HepG2 (cell line): ENCODE data around the gene BCKDHA. TPM values are rescaled to one million over a fixed set of nuclear protein-coding genes. Genes with fewer than 3 reads are reported as not detected.

ENCODE experiments used
- CBX2 ChIP-seq, 2 experiments: fragments of 200-600 bp in 1 of 2; sonication (generic); formaldehyde crosslinking in 1 of 2; IDR thresholded peaks; 2 replicates each; pipeline versions ENCODE4 v1.7.0 to v1.8.1; 2018 to 2022; ENCODE audit warnings: low read depth in 2 of 2, low read length in 1 of 2, mild to moderate bottlenecking in 1 of 2, missing genetic modification reagents in 1 of 2
- EEA1 ChIP-seq: sonication (generic); formaldehyde crosslinking; IDR thresholded peaks from 2 replicates; pipeline ENCODE4 v1.5.1; 2020; ENCODE audit warnings: mild to moderate bottlenecking, missing genetic modification reagents, borderline replicate concordance
- ELK4 ChIP-seq: sonication (generic); formaldehyde crosslinking; IDR thresholded peaks from 2 replicates; pipeline ENCODE4 v1.9.0; 2021; ENCODE audit warnings: missing genetic modification reagents, borderline replicate concordance
- JUND ChIP-seq: sonication (generic); formaldehyde crosslinking; IDR thresholded peaks from 2 replicates; pipeline ENCODE4 v1.8.0; 2022; ENCODE audit warnings: mild to moderate bottlenecking, missing genetic modification reagents
- KAT8 ChIP-seq: IDR thresholded peaks from 2 replicates; pipeline ENCODE4 v1.6.1; 2016; ENCODE audit warnings: missing genetic modification reagents, missing compliant biosample characterization
- REST ChIP-seq, 2 experiments: IDR thresholded peaks; 2 replicates each; pipeline ENCODE4 v1.6.1; 2011 to 2012; ENCODE audit warnings: low read length in 2 of 2, borderline replicate concordance in 1 of 2, low read depth in 1 of 2, mild to moderate bottlenecking in 1 of 2, moderate library complexity in 1 of 2
- SAFB2 ChIP-seq: sonication (generic); formaldehyde crosslinking; IDR thresholded peaks from 2 replicates; pipeline ENCODE4 v1.5.1; 2020; ENCODE audit warnings: missing genetic modification reagents, low read depth, mild to moderate bottlenecking, borderline replicate concordance
- SMARCC2 ChIP-seq: fragments of 450-650 bp; IDR thresholded peaks from 2 replicates; pipeline ENCODE4 v1.6.1; 2017; ENCODE audit warnings: antibody characterized with exemption, mild to moderate bottlenecking
- SUZ12 ChIP-seq: fragments of 150-350 bp; IDR thresholded peaks from 2 replicates; pipeline ENCODE4 v1.6.1; 2014; ENCODE audit warnings: low read depth, low read length
- ZNF180 ChIP-seq: sonication (generic); formaldehyde crosslinking; IDR thresholded peaks from 2 replicates; pipeline ENCODE4 v1.4.0; 2020; ENCODE audit warnings: low read depth, missing genetic modification reagents, borderline replicate concordance
- polyA plus RNA-seq, 8 experiments: library from polyadenylated mRNA; depleted of rRNA in 3 of 8; stranded (reverse) in 7 of 8; unstranded in 1 of 8; fragments of >200 nt; fragmentation: Illumina TruSeq in 4 of 8; extraction: Trizol in 4 of 8; gene quantifications; 2 replicates each; pipeline versions ENCODE4 v1.2.1 to v1.2.3, GENCODE V29; 2011 to 2016; ENCODE audit warnings: low read depth in 4 of 8, missing spikeins in 1 of 8, mixed read lengths in 1 of 8; ENCODE audit not compliant: insufficient read depth in 1 of 8
- total RNA-seq, 5 experiments: library from RNA; depleted of rRNA; stranded (reverse); fragments of >200 nt; fragmentation: Illumina TruSeq; extraction: Trizol; gene quantifications; 2 replicates each; pipeline ENCODE4 v1.2.3, GENCODE V29; 2016; ENCODE audit warnings: low read depth in 1 of 5
- TF ChIP-seq, protein P1 (sequence below): sonication (generic); formaldehyde crosslinking; IDR thresholded peaks from 2 replicates; pipeline ENCODE4 v1.4.0; 2020; ENCODE audit warnings: missing genetic modification reagents
- TF ChIP-seq, protein P2 (sequence below): sonication (generic); IDR thresholded peaks from 2 replicates; pipeline ENCODE4 v1.6.1; 2016; ENCODE audit warnings: low read depth, borderline replicate concordance

The BCKDHA gene
- total and polyA plus RNA-seq, 2 of the 13 experiments (the other 11 are each of a cell fraction or from before 2014, with no cell fraction given) = 11.8 to 31.5 TPM

GRCh38 chr19:41357746-41358145, 39.9 kb upstream of the BCKDHA start (continued):
- TF ChIP-seq ELK4 = no peak
- no peak for TF ChIP-seq CBX2 (IDR thresholded peaks at IDR 0.05; ENCODE audit: low read depth, low read length)
- TF ChIP-seq CBX2 (CRISPR knock-in tag; IDR thresholded peaks at IDR 0.05; ENCODE audit: low read depth) = no peak
- TF ChIP-seq SUZ12 = no peak
- TF ChIP-seq ZNF180 (CRISPR knock-in tag) = no peak
- TF ChIP-seq JUND (CRISPR knock-in tag) = no peak
- TF ChIP-seq REST (IDR thresholded peaks at IDR 0.05; ENCODE audit: borderline replicate concordance in 1 of 2, low read depth in 1 of 2, low read length in 2 of 2) = no peak
- no peak for TF ChIP-seq SAFB2 (CRISPR knock-in tag)
- TF ChIP-seq, protein P1, sequence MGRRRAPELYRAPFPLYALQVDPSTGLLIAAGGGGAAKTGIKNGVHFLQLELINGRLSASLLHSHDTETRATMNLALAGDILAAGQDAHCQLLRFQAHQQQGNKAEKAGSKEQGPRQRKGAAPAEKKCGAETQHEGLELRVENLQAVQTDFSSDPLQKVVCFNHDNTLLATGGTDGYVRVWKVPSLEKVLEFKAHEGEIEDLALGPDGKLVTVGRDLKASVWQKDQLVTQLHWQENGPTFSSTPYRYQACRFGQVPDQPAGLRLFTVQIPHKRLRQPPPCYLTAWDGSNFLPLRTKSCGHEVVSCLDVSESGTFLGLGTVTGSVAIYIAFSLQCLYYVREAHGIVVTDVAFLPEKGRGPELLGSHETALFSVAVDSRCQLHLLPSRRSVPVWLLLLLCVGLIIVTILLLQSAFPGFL = no peak
- TF ChIP-seq SMARCC2 = no peak
- TF ChIP-seq, protein P2, sequence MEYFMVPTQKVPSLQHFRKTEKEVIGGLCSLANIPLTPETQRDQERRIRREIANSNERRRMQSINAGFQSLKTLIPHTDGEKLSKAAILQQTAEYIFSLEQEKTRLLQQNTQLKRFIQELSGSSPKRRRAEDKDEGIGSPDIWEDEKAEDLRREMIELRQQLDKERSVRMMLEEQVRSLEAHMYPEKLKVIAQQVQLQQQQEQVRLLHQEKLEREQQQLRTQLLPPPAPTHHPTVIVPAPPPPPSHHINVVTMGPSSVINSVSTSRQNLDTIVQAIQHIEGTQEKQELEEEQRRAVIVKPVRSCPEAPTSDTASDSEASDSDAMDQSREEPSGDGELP = no peak
- TF ChIP-seq EEA1 = no peak
- no peak for TF ChIP-seq KAT8 (CRISPR knock-in tag)
